ENCODE results near the gene RNASEH2B. TPM values are rescaled to one million over a fixed set of nuclear protein-coding genes. Genes with fewer than 3 reads are reported as not detected.

Gene RNASEH2B
- total RNA-seq, 4 donors from 2014 or later = 27.5 to 82.2 (median 48.8) TPM

GRCh38 chr13:50989476-50989875 is 79.9 kb downstream of the RNASEH2B start:
- Histone ChIP-seq H3K36me3 (no peaks in the 10 kb centered on the region), H3K9me3 (no peaks in the 10 kb centered on the region), H3K4me1 (peaks cover 7 to 47% (median 46%) of the 10 kb centered on the region in 4 donors), H3K4me3 (no peak overlapping the region), H3K27ac (replicated peaks in 1 of 4) (no peak overlapping the region), H3K27me3 (no peaks in the 10 kb centered on the region)
- DNase-seq (ENCODE audit: extremely low spot score) = no peak
- TF ChIP-seq, protein P1, sequence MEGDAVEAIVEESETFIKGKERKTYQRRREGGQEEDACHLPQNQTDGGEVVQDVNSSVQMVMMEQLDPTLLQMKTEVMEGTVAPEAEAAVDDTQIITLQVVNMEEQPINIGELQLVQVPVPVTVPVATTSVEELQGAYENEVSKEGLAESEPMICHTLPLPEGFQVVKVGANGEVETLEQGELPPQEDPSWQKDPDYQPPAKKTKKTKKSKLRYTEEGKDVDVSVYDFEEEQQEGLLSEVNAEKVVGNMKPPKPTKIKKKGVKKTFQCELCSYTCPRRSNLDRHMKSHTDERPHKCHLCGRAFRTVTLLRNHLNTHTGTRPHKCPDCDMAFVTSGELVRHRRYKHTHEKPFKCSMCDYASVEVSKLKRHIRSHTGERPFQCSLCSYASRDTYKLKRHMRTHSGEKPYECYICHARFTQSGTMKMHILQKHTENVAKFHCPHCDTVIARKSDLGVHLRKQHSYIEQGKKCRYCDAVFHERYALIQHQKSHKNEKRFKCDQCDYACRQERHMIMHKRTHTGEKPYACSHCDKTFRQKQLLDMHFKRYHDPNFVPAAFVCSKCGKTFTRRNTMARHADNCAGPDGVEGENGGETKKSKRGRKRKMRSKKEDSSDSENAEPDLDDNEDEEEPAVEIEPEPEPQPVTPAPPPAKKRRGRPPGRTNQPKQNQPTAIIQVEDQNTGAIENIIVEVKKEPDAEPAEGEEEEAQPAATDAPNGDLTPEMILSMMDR (IDR thresholded peaks at IDR 0.05) = peak in 2 of 3 experiments; percentile 24 to 30
- no peak for TF ChIP-seq POLR2AphosphoS5 (IDR thresholded peaks at IDR 0.05)
- 30% methylated on average over 6 of the region's 6 CpGs for WGBS
- intact Hi-C loops (cut with DNase I) = no loop called here

GRCh38 chr13:50990065-50990817 is 80.7 kb downstream of the RNASEH2B start:
- no peak for DNase-seq (ENCODE audit: extremely low spot score)
- WGBS = 70% methylated on average over 11 of the region's 11 CpGs
- TF ChIP-seq, protein P1 (IDR thresholded peaks at IDR 0.05) = no peak
- no peak for TF ChIP-seq EP300 (IDR thresholded peaks at IDR 0.05)
- Histone ChIP-seq H3K4me1 (peaks cover 7 to 51% (median 46%) of the 10 kb centered on the region in 4 donors), H3K27me3 (no peaks in the 10 kb centered on the region), H3K27ac (replicated peaks in 1 of 4) (peak overlapping the region in 1 of 4 donors; percentile 57), H3K9me3 (no peaks in the 10 kb centered on the region), H3K36me3 (no peaks in the 10 kb centered on the region), H3K4me3 (peak overlapping the region in 2 of 4 donors; percentile 14 to 17)
- intact Hi-C loops (cut with DNase I) = loop anchor here (5.0 kb wide), 1 partner anchor 77 kb away; no protein-coding TSS in a partner anchor

DNA sequence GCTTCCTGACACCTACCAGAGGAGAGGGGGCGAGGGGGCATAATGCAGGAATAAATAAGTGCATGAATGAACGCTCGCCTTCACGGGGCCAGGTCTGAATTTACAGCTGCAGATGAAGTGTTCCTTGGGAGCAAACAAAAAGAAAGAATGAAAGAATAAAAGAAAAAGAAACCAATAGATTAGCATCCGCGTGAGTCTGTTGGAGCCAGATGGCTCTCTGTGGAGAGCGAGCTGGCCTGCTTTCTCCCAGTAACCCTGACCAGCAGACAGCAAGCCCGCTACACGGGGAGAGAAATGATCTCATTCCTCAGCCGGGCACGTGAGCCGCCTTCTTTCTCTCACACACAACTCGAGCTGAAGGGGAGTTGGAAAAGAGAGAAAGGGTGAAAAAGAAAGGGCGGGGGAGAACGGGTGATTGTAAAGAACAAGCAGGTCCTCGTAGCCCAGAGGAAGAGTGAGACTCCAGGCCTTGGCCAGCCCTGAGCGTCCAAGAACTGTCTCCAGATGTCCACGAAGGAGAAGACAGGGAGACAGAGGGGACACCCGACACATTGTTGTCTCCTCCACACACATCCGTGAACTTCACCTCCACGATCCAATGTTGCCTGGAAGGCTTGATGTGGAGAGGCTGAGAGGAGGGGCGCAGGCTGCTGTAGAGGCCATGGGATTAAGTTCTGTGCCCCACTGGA is 81.4 kb downstream of the RNASEH2B start:
- peaks cover 7 to 51% (median 46%) of the 10 kb centered on the region in 4 donors for H3K4me1 ChIP-seq
- H3K27me3 ChIP-seq = no peaks in the 10 kb centered on the region
- H3K4me3 ChIP-seq = peak overlapping the region in 3 of 4 donors; percentile 14 to 17 (median 16)
- peak overlapping the region; percentile 19 to 57 (median 38) for H3K27ac ChIP-seq (replicated peaks in 1 of 4)
- no peak for DNase-seq (ENCODE audit: extremely low spot score)
- TF ChIP-seq POLR2A (IDR thresholded peaks at IDR 0.05; ENCODE audit: low read depth) (no peak), POLR2AphosphoS5 (IDR thresholded peaks at IDR 0.05) (peak in 1 of 2 donors; percentile 37)
- intact Hi-C loops (cut with DNase I) = loop anchor here (5.0 kb wide), 1 partner anchor 76 kb away; no protein-coding TSS in a partner anchor
- H3K36me3 ChIP-seq = no peaks in the 10 kb centered on the region
- no peaks in the 10 kb centered on the region for H3K9me3 ChIP-seq
- WGBS = 60% methylated on average over 21 of the region's 22 CpGs

- peak overlapping the region; percentile 19 to 57 (median 38) for H3K27ac ChIP-seq (replicated peaks in 1 of 4)
- no peaks in the 10 kb centered on the region for H3K36me3 ChIP-seq
- no peak for DNase-seq (ENCODE audit: extremely low spot score)
- H3K4me1 ChIP-seq = peaks cover 7 to 51% (median 46%) of the 10 kb centered on the region in 4 donors
- H3K27me3 ChIP-seq = no peaks in the 10 kb centered on the region
- no peak for TF ChIP-seq POLR2A (IDR thresholded peaks at IDR 0.05; ENCODE audit: low read depth)
- no peak overlapping the region for H3K4me3 ChIP-seq
- 51% methylated on average over 5 of the region's 6 CpGs for WGBS
- intact Hi-C loops (cut with DNase I) = loop anchor here (5.0 kb wide), 1 partner anchor 75 kb away; no protein-coding TSS in a partner anchor
- H3K9me3 ChIP-seq = no peaks in the 10 kb centered on the region
Measured at GRCh38 chr13:50991579-50992521, 82.3 kb downstream of the RNASEH2B start.

- no peaks in the 10 kb centered on the region for H3K36me3 ChIP-seq
- TF ChIP-seq POLR2A (IDR thresholded peaks at IDR 0.05; ENCODE audit: low read depth) (no peak), POLR2AphosphoS5 (IDR thresholded peaks at IDR 0.05) (no peak), EP300 (IDR thresholded peaks at IDR 0.05) (no peak)
- TF ChIP-seq, protein P1 (IDR thresholded peaks at IDR 0.05) = no peak
- no peak for DNase-seq (ENCODE audit: extremely low spot score)
- no peaks in the 10 kb centered on the region for H3K27me3 ChIP-seq
- no peaks in the 10 kb centered on the region for H3K9me3 ChIP-seq
- no peak overlapping the region for H3K27ac ChIP-seq (replicated peaks in 1 of 4)
- 85% methylated on average over 2 of the region's 2 CpGs for WGBS
- intact Hi-C loops (cut with DNase I) = loop anchor here (5.0 kb wide), 1 partner anchor 74 kb away; no protein-coding TSS in a partner anchor
- H3K4me1 ChIP-seq = peaks cover 7 to 51% (median 46%) of the 10 kb centered on the region in 4 donors
- no peak overlapping the region for H3K4me3 ChIP-seq
Measured at GRCh38 chr13:50993371-50993770, 83.8 kb downstream of the RNASEH2B start.

Data from esophagus muscularis mucosa (tissue), 4 donors.